ENCODE data around the gene PRKCG. TPM values are rescaled to one million over a fixed set of nuclear protein-coding genes. Genes with fewer than 3 reads are reported as not detected.

PRKCG gene
- total RNA-seq, 6 experiments from 2014 or later: 0.23 to 0.28 TPM; not detected in 4

- Mint-ChIP-seq H3K9me3 (no peaks in the 10 kb centered on the region), H3K27me3 (ENCODE audit: insufficient read depth) (peaks cover 27% of the 10 kb centered on the region), H3K4me3 (no peak overlapping the region), H3K27ac (no peak overlapping the region), H3K36me3 (ENCODE audit: low read depth) (no peaks in the 10 kb centered on the region; the same call in 1 of the 2 replicates), H3K4me1 (ENCODE audit: low read depth) (peaks cover 6% of the 10 kb centered on the region)
- DNase-seq: no peak
- no peak for TF ChIP-seq CTCF (IDR thresholded peaks at IDR 0.05)
These were observed 3.0 kb downstream of the PRKCG start for GRCh38 chr19:53885036-53885435.

- H3K9me3 Mint-ChIP-seq: no peaks in the 10 kb centered on the region
- no peak overlapping the region for H3K4me3 Mint-ChIP-seq
- H3K36me3 Mint-ChIP-seq (ENCODE audit: low read depth): no peaks in the 10 kb centered on the region
- TF ChIP-seq CTCF (IDR thresholded peaks at IDR 0.05): no peak
- peaks cover 38% of the 10 kb centered on the region for H3K27me3 Mint-ChIP-seq (ENCODE audit: insufficient read depth)
- no peaks in the 10 kb centered on the region for H3K4me1 Mint-ChIP-seq (ENCODE audit: low read depth)
- DNase-seq: no peak
- H3K27ac Mint-ChIP-seq: no peak overlapping the region
These were observed 10.4 kb downstream of the PRKCG start for GRCh38 chr19:53892301-53892980.

- Mint-ChIP-seq H3K27me3 (ENCODE audit: insufficient read depth) (peaks cover 44% of the 10 kb centered on the region), H3K4me3 (no peak overlapping the region), H3K9me3 (no peaks in the 10 kb centered on the region), H3K36me3 (ENCODE audit: low read depth) (no peaks in the 10 kb centered on the region), H3K4me1 (ENCODE audit: low read depth) (no peaks in the 10 kb centered on the region), H3K27ac (no peak overlapping the region)
- no peak for TF ChIP-seq CTCF (IDR thresholded peaks at IDR 0.05)
- DNase-seq: no peak
These were observed 11.0 kb downstream of the PRKCG start for GRCh38 chr19:53892981-53893325.

- DNase-seq: no peak
- peaks cover 44% of the 10 kb centered on the region for H3K27me3 Mint-ChIP-seq (ENCODE audit: insufficient read depth)
- H3K4me1 Mint-ChIP-seq (ENCODE audit: low read depth): no peaks in the 10 kb centered on the region
These were observed 12.7 kb downstream of the PRKCG start for GRCh38 chr19:53894707-53895106.

GRCh38 chr19:53896682-53897081 is 14.7 kb downstream of the PRKCG start:
- no peaks in the 10 kb centered on the region for H3K36me3 Mint-ChIP-seq (ENCODE audit: low read depth)
- H3K27ac Mint-ChIP-seq: no peak overlapping the region
- H3K9me3 Mint-ChIP-seq: no peaks in the 10 kb centered on the region
- no peak for TF ChIP-seq CTCF (IDR thresholded peaks at IDR 0.05)
- H3K4me1 Mint-ChIP-seq (ENCODE audit: low read depth): no peaks in the 10 kb centered on the region
- DNase-seq: no peak
- no peak overlapping the region for H3K4me3 Mint-ChIP-seq
- H3K27me3 Mint-ChIP-seq (ENCODE audit: insufficient read depth): peaks cover 40% of the 10 kb centered on the region

More at GRCh38 chr19:53894707-53895106, 12.7 kb downstream of the PRKCG start:
- Mint-ChIP-seq H3K27ac (no peak overlapping the region), H3K36me3 (ENCODE audit: low read depth) (no peaks in the 10 kb centered on the region), H3K4me3 (no peak overlapping the region), H3K9me3 (no peaks in the 10 kb centered on the region)
- TF ChIP-seq CTCF (IDR thresholded peaks at IDR 0.05): no peak
